ENCODE results near the gene FBXO5. TPM values are rescaled to one million over a fixed set of nuclear protein-coding genes. Genes with fewer than 3 reads are reported as not detected.

The FBXO5 gene
- total and polyA plus RNA-seq, 2 donors = 3.3 to 24.1 TPM

DNA sequence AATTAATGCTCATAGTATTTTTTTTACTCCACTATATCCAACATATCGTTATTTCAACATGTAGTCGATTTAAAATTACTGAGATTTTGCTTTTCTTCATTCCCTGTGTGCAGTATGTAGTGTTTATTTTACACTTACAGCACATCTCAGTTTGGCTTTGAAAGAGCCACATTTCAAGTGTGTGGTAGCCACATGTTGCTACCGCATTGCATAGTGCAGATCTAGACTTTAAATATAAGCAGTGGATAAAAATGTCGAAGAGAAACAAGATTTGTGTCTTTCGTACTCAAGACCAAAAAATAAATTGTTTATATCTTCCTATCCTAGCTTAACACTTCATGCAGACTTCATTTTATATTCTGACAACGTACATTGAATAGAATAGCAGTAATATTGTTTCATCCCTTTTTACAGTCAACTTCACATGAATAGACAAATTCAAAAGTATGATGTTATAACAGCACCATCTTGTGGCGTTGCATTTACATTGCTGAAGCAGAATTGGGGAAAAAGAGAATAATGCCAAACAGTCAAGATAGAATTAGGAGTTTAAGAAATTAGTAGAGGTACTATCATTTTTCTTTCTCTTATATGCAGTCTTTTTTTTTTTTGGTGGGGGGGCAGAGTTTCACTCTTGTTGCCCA lies 29.9 kb downstream of the FBXO5 start:
- H3K27ac ChIP-seq (ENCODE audit: low read depth) = no peak overlapping the region
- H3K36me3 ChIP-seq (ENCODE audit: insufficient read depth) = no peaks in the 10 kb centered on the region
- H3K4me3 ChIP-seq (ENCODE audit: low read depth, low read length) = no peak overlapping the region
- no peaks in the 10 kb centered on the region for H3K4me1 ChIP-seq (ENCODE audit: insufficient read depth)
- 66% methylated on average over 7 of the region's 7 CpGs for WGBS
- DNase-seq (ENCODE audit: extremely low spot score) = no peak

DNA sequence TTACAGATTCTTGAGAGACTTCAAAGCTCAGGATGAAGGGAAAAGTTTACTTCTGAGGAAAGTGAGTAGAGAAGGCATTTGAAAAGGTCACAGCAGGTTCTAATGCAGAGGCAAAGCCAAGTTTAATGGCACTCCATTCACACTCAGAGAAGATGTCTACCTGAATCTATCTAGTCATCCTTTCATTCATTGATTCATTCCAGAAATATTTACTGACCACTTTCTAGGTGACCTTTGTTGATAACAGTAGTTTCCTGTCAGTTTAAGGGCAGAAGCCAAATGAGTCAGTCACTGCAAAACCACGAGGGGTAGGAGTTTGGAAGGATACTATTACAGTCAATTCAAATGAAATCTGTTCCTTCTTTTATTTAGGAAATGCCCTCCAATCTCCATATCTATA lies 30.8 kb downstream of the FBXO5 start:
- WGBS = 10% methylated on average over 1 of the region's 1 CpG
- no peak for DNase-seq (ENCODE audit: extremely low spot score)
- Histone ChIP-seq H3K27ac (ENCODE audit: low read depth) (no peak overlapping the region), H3K4me3 (ENCODE audit: low read depth, low read length) (no peak overlapping the region), H3K36me3 (ENCODE audit: insufficient read depth) (no peaks in the 10 kb centered on the region), H3K4me1 (ENCODE audit: insufficient read depth) (no peaks in the 10 kb centered on the region)

DNA sequence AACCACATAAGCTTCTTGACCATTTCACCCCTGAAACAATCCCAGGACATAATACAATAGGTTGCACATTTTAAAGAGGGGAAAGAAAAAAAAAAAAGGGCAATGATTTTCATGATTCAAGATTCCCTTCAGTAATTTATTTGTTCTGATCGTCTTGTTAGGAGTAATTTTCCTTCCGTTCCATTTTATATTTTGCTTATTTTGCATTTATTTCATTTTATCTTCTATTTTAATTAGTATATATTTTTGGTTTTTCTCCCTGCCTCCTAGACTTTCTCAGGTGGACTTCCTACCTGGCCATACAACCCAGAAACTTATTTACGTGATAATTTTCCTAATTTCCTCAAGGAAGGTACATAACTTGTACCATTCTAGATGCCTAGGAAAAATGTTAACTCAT lies 32.6 kb downstream of the FBXO5 start:
- DNase-seq (ENCODE audit: extremely low spot score) = no peak
- Histone ChIP-seq H3K4me3 (ENCODE audit: low read depth, low read length) (no peak overlapping the region), H3K27ac (ENCODE audit: low read depth) (no peak overlapping the region), H3K36me3 (ENCODE audit: insufficient read depth) (no peaks in the 10 kb centered on the region), H3K4me1 (ENCODE audit: insufficient read depth) (no peaks in the 10 kb centered on the region)
- 90% methylated on average over 3 of the region's 3 CpGs for WGBS

DNA sequence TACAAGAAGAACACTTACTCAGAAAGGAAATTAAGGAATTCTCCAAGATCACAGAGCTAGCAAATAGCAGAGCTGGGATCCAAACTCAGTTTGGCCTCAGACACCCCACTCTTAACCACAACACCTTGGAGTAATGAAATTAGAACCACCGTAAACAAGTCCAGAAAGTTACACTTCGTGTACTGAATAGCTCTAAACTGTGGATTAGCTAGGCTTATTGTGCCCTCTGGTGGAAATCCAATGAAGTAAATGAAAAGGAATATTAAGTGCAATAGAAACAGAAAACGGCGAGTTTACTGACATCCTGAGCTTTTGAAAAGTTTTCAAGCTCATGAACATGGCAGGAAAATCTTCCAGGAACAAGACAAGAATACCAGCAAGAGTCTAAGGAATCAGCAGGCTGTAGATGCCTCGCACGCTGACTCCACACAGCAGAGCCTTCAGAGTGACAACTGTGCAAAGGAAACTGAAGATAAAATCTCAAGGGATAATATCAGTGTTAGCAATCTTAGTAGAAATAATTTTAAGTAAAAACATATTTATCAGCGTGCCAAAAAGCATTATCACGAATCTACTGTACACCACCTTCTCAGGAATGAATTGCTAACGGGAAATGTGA lies 34.6 kb downstream of the FBXO5 start:
- DNase-seq (ENCODE audit: extremely low spot score) = no peak
- 24% methylated on average over 9 of the region's 9 CpGs for WGBS
- peak overlapping the region; percentile 11 for H3K4me3 ChIP-seq (ENCODE audit: low read depth, low read length)
- H3K36me3 ChIP-seq (ENCODE audit: insufficient read depth) = no peaks in the 10 kb centered on the region
- H3K4me1 ChIP-seq (ENCODE audit: insufficient read depth) = no peaks in the 10 kb centered on the region
- no peak overlapping the region for H3K27ac ChIP-seq (ENCODE audit: low read depth)

DNA sequence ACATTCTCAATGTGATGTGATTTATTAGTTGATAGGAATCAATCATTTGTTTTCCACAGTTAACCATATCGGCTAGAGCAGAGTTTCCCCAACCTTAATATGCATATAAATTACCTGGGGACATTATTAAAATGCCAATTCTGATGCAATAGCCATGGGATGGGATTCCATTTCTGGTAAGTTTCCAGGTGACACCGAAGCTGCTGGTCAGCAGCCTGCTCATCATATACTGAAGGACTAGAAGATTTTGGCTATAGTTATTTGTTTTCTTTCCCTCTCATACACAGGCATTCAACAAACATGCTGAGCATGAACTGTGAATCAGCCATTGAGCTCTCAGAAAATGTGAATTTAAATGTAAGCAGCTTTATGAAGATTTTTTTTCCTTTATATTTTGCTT lies 35.8 kb downstream of the FBXO5 start:
- DNase-seq (ENCODE audit: extremely low spot score) = no peak
- Histone ChIP-seq H3K4me1 (ENCODE audit: insufficient read depth) (no peaks in the 10 kb centered on the region), H3K27ac (ENCODE audit: low read depth) (no peak overlapping the region), H3K36me3 (ENCODE audit: insufficient read depth) (no peaks in the 10 kb centered on the region), H3K4me3 (ENCODE audit: low read depth, low read length) (no peak overlapping the region)
- 60% methylated on average over 2 of the region's 2 CpGs for WGBS

DNA sequence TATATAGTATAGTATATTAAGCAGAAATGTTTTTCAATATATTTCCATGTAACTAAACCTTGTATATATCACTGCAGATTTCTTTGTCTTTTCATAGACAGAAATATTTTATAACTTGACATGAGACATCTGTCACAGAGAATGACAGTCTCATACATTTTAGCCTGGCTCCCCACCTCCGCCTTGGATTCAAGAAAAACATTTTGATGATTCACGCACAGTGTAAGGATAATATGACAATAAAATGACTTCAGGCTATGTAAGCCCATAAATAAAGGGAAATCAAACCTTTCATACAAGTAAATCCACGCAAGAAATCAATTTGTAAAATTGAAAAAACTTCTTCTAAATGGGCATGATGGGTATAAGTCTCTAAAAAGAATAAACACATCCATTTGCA lies 36.4 kb downstream of the FBXO5 start:
- 80% methylated on average over 3 of the region's 3 CpGs for WGBS
- Histone ChIP-seq H3K4me1 (ENCODE audit: insufficient read depth) (no peaks in the 10 kb centered on the region), H3K36me3 (ENCODE audit: insufficient read depth) (no peaks in the 10 kb centered on the region), H3K27ac (ENCODE audit: low read depth) (no peak overlapping the region), H3K4me3 (ENCODE audit: low read depth, low read length) (no peak overlapping the region)
- no peak for DNase-seq (ENCODE audit: extremely low spot score)

DNA sequence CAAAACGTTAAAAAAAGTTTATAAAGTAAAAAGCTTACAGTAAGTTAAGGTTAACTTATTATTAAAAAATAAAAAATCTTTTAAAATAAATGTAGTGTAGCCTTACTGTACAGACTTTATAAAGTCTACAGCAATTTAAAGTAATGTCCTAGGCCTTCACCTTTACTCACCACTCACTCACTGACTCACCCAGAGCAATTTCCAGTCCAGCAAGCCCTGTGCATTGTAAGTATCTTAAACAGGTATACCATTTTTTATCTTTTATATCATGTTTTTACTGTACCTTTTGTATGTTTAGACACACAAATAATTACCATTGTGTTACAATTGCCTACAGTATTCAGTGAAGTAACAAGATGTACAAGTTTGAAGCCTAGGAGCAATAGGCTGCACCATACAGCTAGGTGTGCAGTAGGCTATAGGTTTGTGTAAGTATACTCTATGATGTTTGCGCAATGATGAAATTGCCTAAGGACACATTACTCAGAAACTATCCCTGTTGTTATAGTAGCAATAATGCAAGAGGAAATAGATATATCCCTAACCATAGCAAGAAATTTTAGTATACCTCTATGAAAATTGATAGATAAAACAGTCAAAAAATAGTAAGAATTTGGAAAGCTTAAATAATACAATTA lies 39.5 kb downstream of the FBXO5 start:
- H3K4me3 ChIP-seq (ENCODE audit: low read depth, low read length) = no peak overlapping the region
- no peaks in the 10 kb centered on the region for H3K36me3 ChIP-seq (ENCODE audit: insufficient read depth)
- 89% methylated on average over 2 of the region's 2 CpGs for WGBS
- no peaks in the 10 kb centered on the region for H3K4me1 ChIP-seq (ENCODE audit: insufficient read depth)
- H3K27ac ChIP-seq (ENCODE audit: low read depth) = no peak overlapping the region
- DNase-seq (ENCODE audit: extremely low spot score) = no peak

DNA sequence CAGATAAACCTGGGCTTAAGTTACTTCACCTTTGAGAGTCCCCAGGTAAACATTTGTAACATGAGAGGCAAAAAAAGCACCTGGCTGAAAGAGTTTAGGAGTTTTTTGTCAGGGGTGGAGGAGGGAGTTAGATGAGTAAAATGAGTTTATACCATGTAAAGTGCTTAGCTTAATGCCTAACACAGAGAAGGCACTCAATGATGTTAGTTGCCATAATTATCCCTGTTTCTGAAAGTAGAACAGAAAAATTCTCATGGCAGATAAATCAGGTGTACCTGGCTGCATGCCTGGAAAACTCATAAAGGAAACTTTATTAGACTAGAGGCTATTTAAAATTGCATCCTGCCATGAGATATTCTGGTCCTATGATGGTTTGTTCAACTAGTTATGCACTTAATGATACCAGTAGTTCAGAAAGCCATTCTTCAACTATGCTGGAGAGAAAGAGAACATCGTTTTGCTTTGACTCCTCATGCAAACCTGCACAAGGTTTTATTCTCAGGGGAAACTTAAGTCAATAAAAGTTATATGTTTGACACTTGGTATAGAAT lies 40.4 kb downstream of the FBXO5 start:
- DNase-seq (ENCODE audit: extremely low spot score) = no peak
- no peaks in the 10 kb centered on the region for H3K4me1 ChIP-seq (ENCODE audit: insufficient read depth)
- H3K36me3 ChIP-seq (ENCODE audit: insufficient read depth) = no peaks in the 10 kb centered on the region
- WGBS = 79% methylated on average over 1 of the region's 1 CpG
- H3K4me3 ChIP-seq (ENCODE audit: low read depth, low read length) = no peak overlapping the region
- no peak overlapping the region for H3K27ac ChIP-seq (ENCODE audit: low read depth)

DNA sequence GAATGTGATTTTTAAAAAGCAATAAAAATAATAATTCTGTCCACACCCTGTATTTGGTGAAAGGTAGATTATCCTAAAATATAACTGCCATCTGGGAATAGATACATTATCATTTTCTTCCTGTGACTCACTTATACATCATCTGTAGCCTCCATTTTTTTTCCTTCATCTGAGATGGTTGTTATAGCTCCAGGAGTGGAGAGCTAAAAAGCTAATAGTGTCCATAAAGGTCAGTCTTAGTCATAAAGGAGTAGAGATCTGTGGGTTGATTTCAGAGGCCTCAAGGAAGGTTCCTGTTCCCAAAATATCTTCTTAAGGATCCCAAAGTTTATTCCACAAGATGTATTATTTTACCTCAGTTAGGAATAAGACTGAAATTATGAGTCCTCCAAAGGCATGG lies 41.1 kb downstream of the FBXO5 start:
- Histone ChIP-seq H3K4me1 (ENCODE audit: insufficient read depth) (no peaks in the 10 kb centered on the region), H3K36me3 (ENCODE audit: insufficient read depth) (no peaks in the 10 kb centered on the region)

DNA sequence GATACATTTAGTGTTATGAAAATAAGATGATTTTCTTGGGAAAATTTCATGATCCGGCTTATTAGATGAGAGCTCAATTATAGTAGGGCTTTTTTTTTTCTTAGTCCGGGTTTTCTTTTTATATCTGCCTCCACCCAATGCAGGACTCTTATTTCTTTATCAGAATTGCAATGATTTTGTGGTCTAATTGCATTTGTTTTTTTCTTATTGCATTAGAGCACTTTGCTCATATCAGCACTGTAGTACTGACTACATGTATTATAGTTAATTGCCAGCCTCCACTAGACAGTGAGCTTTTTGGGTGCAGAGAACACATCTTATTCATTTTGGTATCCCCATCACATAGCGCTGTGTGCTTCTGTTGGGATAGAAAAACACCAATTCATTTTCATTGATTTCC lies 50.0 kb downstream of the FBXO5 start:
- 88% methylated on average over 3 of the region's 3 CpGs for WGBS
- no peak overlapping the region for H3K27ac ChIP-seq (ENCODE audit: low read depth)
- DNase-seq (ENCODE audit: extremely low spot score) = no peak
- no peaks in the 10 kb centered on the region for H3K36me3 ChIP-seq (ENCODE audit: insufficient read depth)
- H3K4me3 ChIP-seq (ENCODE audit: low read depth, low read length) = no peak overlapping the region
- no peaks in the 10 kb centered on the region for H3K4me1 ChIP-seq (ENCODE audit: insufficient read depth)

More for the DNA sequence above, 41.1 kb downstream of the FBXO5 start:
- no peak for DNase-seq (ENCODE audit: extremely low spot score)
- no peak overlapping the region for H3K4me3 ChIP-seq (ENCODE audit: low read depth, low read length)
- no peak overlapping the region for H3K27ac ChIP-seq (ENCODE audit: low read depth)

DNA sequence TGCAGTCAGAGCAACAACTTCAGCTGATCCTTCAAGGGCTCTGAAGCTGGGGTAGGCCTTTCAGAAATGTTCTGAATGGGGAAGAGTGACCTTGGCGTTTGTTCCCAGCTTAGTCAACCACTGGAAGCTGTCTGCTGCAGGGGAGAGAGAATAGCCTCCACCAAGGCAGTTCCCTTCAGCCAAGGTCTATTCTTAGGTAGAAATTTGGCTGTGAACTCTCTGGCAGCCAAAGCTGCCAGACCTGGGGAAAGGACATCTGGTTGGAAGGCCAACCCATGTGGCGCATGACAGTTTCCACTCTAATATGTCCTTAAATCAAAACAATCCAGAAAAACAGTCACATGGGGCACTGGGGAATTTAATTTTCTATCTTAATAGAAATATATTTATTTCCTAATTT lies 60.1 kb downstream of the FBXO5 start:
- no peak for DNase-seq (ENCODE audit: extremely low spot score)
- no peak overlapping the region for H3K4me3 ChIP-seq (ENCODE audit: low read depth, low read length)
- no peak overlapping the region for H3K27ac ChIP-seq (ENCODE audit: low read depth)
- H3K36me3 ChIP-seq (ENCODE audit: insufficient read depth) = no peaks in the 10 kb centered on the region
- H3K4me1 ChIP-seq (ENCODE audit: insufficient read depth) = no peaks in the 10 kb centered on the region
- WGBS = 93% methylated on average over 2 of the region's 2 CpGs

Small RNA genes within 50 kb of the gene (small RNA-seq; reads per million reads assigned to genes)
- gene AL080276.1 = not detected

Other genes with a start within 250 kb of the FBXO5 start
- gene VIP, start 232.2 kb downstream of the FBXO5 start, total RNA-seq = 6.3 TPM
- 13.3 TPM for gene VIP, start 232.2 kb downstream of the FBXO5 start, polyA plus RNA-seq
- 19.7 TPM for gene MTRF1L, start 19.7 kb upstream of the FBXO5 start, total RNA-seq
- gene MTRF1L, start 19.7 kb upstream of the FBXO5 start, polyA plus RNA-seq = 13.0 TPM
- 6.6 TPM for gene RGS17, start 148.2 kb upstream of the FBXO5 start, total RNA-seq
- 0.68 TPM for gene RGS17, start 148.2 kb upstream of the FBXO5 start, polyA plus RNA-seq